ENCODE results near the gene TAX1BP1. TPM values are rescaled to one million over a fixed set of nuclear protein-coding genes. Genes with fewer than 3 reads are reported as not detected.
"Not testable (repeated sequence)": the region's sequence is repeated elsewhere in the genome, so short reads cannot be mapped to it uniquely, and the experiment has no call there.

TAX1BP1 gene
- total and polyA plus RNA-seq, 5 donors: 106 to 140 (median 134) TPM

DNA sequence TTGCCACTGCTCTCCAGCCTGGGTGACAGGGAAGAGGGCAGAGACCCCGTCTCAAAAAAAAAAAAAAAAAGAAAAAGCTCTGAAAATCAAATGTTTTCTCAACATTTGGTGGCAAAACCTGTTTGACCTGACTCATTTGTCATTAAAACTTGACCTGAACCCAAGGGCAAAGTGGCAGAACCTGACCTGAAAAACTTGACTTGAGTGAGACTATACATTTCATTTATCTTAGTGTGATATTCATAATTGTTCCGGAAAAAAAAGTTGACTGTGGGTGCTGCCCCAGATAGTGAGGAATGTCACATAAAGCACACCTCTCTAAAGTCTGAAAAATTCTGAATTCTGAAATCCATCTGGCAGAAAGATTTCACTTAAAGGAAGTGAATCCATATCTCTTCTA is 2.3 kb upstream of the TAX1BP1 start:
- ATAC-seq (no peak), DNase-seq (no peak)
- Histone ChIP-seq H3K27me3 (ENCODE audit: control insufficient read depth, insufficient read depth) (no peaks in the 10 kb centered on the region), H3K4me1 (ENCODE audit: control insufficient read depth, insufficient read depth, low read length) (peaks cover 2% of the 10 kb centered on the region), H3K9me3 (ENCODE audit: control insufficient read depth, low read length) (no peaks in the 10 kb centered on the region), H3K27ac (ENCODE audit: low read length) (no peak overlapping the region), H3K4me3 (ENCODE audit: low read length) (no peak overlapping the region)
- intact Hi-C loops (cut with DNase I): loop anchor here in 1 of 4 donors (5.0 kb wide), 1 partner anchor 75 kb away; the partner anchor contains the start of gene HIBADH
- 89% methylated on average over 2 of the region's 2 CpGs for WGBS

DNA sequence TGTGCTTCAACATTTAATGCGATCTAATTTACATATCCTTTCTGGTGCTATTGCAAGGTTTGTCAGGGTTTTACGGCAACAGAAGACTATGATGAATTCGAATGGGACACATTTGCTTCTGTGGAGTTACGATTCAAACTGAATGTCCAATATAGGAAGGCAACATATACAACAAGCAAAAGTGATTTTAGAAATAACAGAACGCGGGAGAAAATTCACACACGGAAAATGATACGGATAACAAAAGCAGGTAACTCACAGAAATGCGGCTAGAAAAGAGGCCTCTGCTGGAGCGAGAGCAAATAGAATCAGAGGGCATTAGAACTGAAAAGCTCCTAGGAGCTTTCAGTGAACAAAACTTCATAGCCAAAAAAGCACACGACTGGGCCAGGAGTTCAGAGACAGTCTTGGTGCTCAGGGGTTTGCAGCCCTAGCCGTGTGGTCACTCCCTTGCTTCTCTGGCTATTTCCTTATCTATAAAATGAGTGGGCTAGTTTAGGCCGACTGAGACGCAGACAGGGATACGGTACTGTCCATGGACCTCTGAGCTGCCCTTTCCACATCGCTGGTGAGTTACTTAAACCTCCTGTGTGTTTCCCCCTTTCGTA is 557 bp upstream of the TAX1BP1 start:
- DNase-seq: no peak
- Histone ChIP-seq H3K27me3 (ENCODE audit: control insufficient read depth, insufficient read depth) (no peaks in the 10 kb centered on the region), H3K4me3 (ENCODE audit: low read length) (peak overlapping the region; percentile 87), H3K4me1 (ENCODE audit: control insufficient read depth, insufficient read depth, low read length) (peaks cover 2% of the 10 kb centered on the region), H3K9me3 (ENCODE audit: control insufficient read depth, low read length) (no peaks in the 10 kb centered on the region), H3K27ac (ENCODE audit: low read length) (peak overlapping the region; percentile 96)
- peak; percentile 67 to 73 for ATAC-seq
- 5% methylated on average over 17 of the region's 17 CpGs for WGBS
- intact Hi-C loops (cut with DNase I): loop anchor here in 1 of 4 donors (5.0 kb wide), 1 partner anchor 77 kb away; the partner anchor contains the start of gene HIBADH

DNA sequence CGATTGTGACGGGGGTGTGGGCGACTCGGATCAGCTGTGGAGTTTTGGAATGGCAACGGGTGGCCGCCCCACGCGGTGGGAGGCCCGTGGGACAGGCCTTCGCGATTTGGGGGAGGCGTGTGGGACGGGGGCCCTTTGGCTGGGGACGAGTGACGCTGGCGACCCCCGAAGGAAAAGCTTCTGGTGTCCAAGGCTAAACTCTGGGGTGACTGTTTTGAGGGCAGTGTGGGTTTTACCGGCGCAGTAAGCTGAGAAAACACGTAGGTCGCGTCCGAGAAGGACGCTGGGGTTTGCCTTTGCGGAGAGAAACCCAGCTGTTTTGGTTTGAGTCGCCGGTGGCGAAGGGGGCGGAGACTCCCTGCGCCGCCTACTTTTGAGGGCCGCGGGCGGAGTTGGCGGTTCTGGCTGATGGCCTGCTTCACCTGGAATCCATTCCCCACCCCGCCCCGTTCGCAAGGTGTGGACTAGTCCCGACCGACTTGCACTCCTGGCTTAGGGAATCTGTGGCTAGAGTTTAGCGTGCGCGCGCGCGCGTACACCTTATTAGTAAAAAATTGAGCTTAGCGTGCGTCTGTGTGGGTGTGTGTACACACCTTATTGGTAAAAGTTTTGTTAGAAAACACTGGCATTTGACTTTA is 606 bp downstream of the TAX1BP1 start:
- peak; percentile 81 to 93 (median 91) for DNase-seq
- H3K4me1 ChIP-seq (ENCODE audit: control insufficient read depth, insufficient read depth, low read length): peaks cover 2% of the 10 kb centered on the region
- peak; percentile 87 to 90 for ATAC-seq
- H3K27me3 ChIP-seq (ENCODE audit: control insufficient read depth, insufficient read depth): no peaks in the 10 kb centered on the region
- WGBS: under 1% methylated on average over 49 of the region's 49 CpGs
- H3K4me3 ChIP-seq (ENCODE audit: low read length): peak overlapping the region; percentile 87
- no peaks in the 10 kb centered on the region for H3K9me3 ChIP-seq (ENCODE audit: control insufficient read depth, low read length)
- peak overlapping the region; percentile 98 for H3K27ac ChIP-seq (ENCODE audit: low read length)
- intact Hi-C loops (cut with DNase I): no loop called here

DNA sequence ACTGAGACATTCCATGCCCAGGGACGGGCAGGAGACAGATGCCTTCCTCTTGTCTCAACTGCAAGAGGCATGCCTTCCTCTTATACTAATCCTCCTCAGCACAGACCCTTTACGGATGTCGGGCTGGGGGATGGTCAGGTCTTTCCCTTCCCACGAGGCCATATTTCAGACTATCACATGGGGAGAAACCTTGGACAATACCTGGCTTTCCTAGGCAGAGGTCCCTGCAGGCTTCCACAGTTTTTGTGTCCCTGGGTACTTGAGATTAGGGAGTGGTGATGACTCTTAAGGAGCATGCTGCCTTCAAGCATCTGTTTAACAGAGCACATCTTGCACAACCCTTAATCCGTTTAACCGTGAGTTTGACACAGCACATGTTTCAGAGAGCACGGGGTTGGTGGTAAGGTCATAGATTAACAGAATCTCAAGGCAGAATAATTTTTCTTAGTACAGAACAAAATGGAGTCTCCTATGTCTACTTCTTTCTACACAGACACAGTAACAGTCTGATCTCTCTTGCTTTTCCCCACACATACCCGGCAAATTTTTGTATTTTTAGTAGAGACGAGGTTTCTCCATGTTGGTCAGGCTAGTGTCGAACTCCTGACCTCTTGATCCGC is 2.2 kb downstream of the TAX1BP1 start:
- H3K27me3 ChIP-seq (ENCODE audit: control insufficient read depth, insufficient read depth): not testable (repeated sequence)

DNA sequence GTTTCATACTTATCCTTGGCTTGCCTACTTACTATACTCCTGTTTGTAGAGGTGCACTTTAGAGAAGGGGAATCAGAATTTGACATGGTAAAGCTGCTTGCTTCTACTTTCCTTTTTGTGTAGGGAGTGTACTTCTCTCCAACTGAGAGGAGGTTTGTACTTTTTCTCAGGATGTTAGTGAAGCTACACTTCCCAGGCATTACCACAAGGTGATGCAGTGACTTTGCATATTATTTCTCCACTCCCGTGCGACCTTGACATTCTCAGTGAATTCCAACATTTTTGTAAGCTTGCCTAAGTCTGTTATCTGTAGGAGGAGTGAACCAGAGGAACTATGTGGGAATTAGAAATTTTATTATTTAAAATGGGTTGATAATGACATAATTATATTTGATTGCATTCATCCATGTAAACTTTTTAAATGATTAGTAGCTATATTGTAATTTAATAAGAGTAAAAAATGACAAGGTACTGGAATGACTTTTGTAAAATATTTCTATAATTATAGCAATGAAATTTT is 5.2 kb downstream of the TAX1BP1 start:
- Histone ChIP-seq H3K4me3 (ENCODE audit: low read length) (peak overlapping the region; percentile 15), H3K4me1 (ENCODE audit: control insufficient read depth, insufficient read depth, low read length) (peaks cover 5% of the 10 kb centered on the region), H3K9me3 (ENCODE audit: control insufficient read depth, low read length) (no peaks in the 10 kb centered on the region), H3K27me3 (ENCODE audit: control insufficient read depth, insufficient read depth) (no peaks in the 10 kb centered on the region), H3K27ac (ENCODE audit: low read length) (peak overlapping the region; percentile 19)
- 8% methylated on average over 2 of the region's 2 CpGs for WGBS
- DNase-seq (no peak), ATAC-seq (no peak)
- intact Hi-C loops (cut with DNase I): no loop called here

More for the DNA sequence above, 2.2 kb downstream of the TAX1BP1 start:
- DNase-seq; H3K4me1 ChIP-seq (ENCODE audit: control insufficient read depth, insufficient read depth, low read length); H3K4me3 ChIP-seq (ENCODE audit: low read length); H3K9me3 ChIP-seq (ENCODE audit: control insufficient read depth, low read length); ATAC-seq; intact Hi-C loops (cut with DNase I); H3K27ac ChIP-seq (ENCODE audit: low read length): not testable (repeated sequence)
- 74% methylated on average over 10 of the region's 11 CpGs for WGBS

DNA sequence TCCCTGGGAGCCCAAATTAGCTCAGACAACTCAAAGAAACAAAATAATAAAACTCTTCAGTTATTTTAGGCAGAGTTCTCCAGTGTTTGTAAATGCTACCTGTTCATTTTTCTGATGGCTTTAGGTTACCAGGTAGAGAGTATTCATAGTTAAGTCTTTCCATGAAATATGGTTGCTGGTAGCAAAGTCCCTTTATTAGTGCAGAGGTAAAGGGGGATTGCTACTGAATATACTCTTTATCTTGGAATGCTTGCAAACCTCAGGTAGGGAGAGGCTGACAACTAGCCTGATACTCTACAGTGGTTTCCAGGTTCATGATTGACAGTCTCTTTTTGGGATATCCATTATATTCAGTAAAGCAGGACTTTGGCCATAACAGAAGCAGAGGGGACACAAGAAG is 6.5 kb downstream of the TAX1BP1 start:
- intact Hi-C loops (cut with DNase I): no loop called here
- Histone ChIP-seq H3K27ac (ENCODE audit: low read length) (no peak overlapping the region), H3K4me3 (ENCODE audit: low read length) (no peak overlapping the region), H3K4me1 (ENCODE audit: control insufficient read depth, insufficient read depth, low read length) (peaks cover 4% of the 10 kb centered on the region), H3K27me3 (ENCODE audit: control insufficient read depth, insufficient read depth) (no peaks in the 10 kb centered on the region), H3K9me3 (ENCODE audit: control insufficient read depth, low read length) (no peaks in the 10 kb centered on the region)
- no peak for ATAC-seq
- no peak for DNase-seq

DNA sequence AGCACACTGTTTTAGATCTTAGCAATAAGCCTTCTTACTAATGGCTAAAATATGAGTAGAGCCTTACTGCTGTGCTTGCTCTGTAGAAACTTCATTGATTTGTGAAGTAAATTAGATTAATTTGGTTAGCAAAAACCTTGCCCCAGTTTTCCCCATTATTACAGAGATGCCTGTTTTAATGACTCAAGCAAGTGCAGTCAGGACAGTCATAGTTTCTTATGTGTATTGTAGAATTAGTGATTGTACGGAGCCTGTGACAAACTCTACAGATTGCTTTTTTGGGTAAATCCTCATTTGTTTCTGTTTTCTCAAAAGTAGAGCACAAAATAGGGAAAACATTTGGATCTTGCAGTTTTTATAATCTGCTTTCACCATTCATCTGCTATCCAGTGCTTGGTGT is 7.0 kb downstream of the TAX1BP1 start:
- intact Hi-C loops (cut with DNase I): no loop called here
- Histone ChIP-seq H3K27ac (ENCODE audit: low read length) (no peak overlapping the region), H3K9me3 (ENCODE audit: control insufficient read depth, low read length) (no peaks in the 10 kb centered on the region), H3K4me1 (ENCODE audit: control insufficient read depth, insufficient read depth, low read length) (peaks cover 3% of the 10 kb centered on the region), H3K4me3 (ENCODE audit: low read length) (no peak overlapping the region), H3K27me3 (ENCODE audit: control insufficient read depth, insufficient read depth) (no peaks in the 10 kb centered on the region)
- no peak for DNase-seq
- no peak for ATAC-seq
- WGBS: 89% methylated on average over 1 of the region's 1 CpG

DNA sequence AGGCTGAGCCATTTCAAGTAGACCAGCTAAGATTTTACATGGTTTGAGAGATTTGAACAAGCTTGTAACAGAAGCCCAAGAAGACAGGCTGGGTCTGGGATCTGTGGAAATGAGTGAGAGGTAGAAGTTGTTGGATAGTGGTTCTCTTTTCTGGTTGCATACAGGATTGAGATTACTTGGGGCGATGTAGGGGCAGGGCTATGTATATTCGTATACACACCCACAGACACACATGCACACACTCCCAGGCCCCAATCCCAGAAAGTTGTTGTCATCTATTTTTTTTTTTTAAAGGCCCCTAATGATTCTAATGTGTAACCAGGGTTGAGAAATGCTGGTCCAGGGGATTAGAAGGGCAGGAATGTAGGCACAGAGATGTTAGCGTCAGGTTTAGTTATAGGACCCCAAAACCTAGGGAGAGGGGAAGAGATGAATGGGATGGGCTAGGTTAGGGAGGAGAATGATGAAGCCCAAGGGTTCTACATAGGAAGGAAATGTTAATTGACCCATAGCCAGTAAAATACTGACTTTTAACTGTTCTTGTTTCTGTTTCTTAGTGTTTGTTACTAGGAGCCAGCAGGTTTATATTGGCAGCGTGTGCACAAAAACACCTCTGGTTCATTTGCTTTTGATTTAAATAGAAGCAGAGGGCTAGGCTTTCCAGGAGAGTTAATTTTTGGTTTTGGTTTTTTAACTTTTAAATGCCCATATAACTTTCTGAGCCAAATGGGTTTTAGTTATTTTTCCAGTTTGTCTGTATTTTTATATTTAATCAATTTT is 7.8 kb downstream of the TAX1BP1 start:
- WGBS: 72% methylated on average over 4 of the region's 4 CpGs
- intact Hi-C loops (cut with DNase I): no loop called here
- DNase-seq (no peak), ATAC-seq (peak in 1 of 2 donors; percentile 41)
- no peaks in the 10 kb centered on the region for H3K27me3 ChIP-seq (ENCODE audit: control insufficient read depth, insufficient read depth)
- no peak overlapping the region for H3K4me3 ChIP-seq (ENCODE audit: low read length)
- no peaks in the 10 kb centered on the region for H3K9me3 ChIP-seq (ENCODE audit: control insufficient read depth, low read length)
- H3K4me1 ChIP-seq (ENCODE audit: control insufficient read depth, insufficient read depth, low read length): peaks cover 3% of the 10 kb centered on the region
- no peak overlapping the region for H3K27ac ChIP-seq (ENCODE audit: low read length)

DNA sequence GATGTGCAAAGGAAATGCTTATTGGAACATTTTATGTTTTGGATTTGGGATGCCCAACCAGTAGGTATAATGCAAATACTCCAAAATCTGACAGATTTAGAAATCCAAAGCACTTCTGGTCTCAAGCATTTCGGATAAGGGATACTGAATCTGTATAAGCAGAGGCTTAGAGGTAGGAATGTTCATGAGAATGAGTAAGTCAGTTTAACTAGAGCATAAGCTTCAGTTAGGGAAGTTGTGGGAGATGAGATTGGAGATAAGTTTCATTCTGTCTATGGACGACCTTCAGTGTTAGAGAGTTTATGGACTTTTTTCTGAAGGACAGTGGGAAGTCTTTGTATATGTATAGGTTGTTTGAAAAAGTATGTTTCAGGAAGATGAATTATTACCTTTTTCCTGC is 10.4 kb downstream of the TAX1BP1 start:
- 87% methylated on average over 2 of the region's 2 CpGs for WGBS
- peaks cover 3% of the 10 kb centered on the region for H3K4me1 ChIP-seq (ENCODE audit: control insufficient read depth, insufficient read depth, low read length)
- no peaks in the 10 kb centered on the region for H3K27me3 ChIP-seq (ENCODE audit: control insufficient read depth, insufficient read depth)
- no peaks in the 10 kb centered on the region for H3K9me3 ChIP-seq (ENCODE audit: control insufficient read depth, low read length)
- intact Hi-C loops (cut with DNase I): no loop called here
- no peak overlapping the region for H3K4me3 ChIP-seq (ENCODE audit: low read length)
- ATAC-seq (no peak), DNase-seq (no peak)
- no peak overlapping the region for H3K27ac ChIP-seq (ENCODE audit: low read length)

DNA sequence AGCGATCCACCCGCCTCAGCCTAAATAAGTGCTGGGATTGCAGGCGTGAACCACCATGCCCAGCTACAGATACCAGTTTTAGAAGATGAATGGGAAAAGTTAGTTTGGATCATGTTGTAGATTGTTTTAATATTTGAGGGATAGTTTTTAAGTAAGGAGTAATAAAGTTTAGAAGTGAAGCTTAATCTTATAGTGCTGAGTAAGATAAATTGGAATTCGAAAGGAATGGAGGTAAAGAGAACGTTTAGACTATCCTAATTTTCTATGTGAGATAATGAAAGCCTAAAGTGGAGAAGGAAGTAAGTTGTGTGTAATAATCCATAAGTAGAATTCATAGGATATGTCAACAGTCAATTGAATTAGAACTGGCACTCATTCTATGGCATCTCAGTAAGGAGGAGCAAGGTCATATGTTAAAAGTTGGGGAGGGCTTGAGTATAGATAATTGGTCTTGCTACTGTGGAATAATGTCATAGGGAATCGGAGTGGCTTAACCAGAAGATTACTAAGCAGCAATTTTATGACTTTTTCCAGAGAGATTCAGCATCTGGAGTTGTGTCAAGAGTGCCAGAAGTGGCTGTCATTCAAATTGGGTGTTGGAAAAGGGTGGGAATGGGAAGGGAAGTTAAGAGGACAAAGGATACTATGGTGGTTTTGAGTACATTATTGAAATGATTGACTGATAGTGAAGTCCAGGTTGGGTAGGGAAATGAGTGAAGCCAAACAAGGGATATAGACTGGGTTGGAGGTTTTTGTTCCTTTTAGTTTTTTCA is 12.1 kb downstream of the TAX1BP1 start:
- WGBS: 91% methylated on average over 6 of the region's 6 CpGs
- no peak overlapping the region for H3K4me3 ChIP-seq (ENCODE audit: low read length)
- no peak for DNase-seq
- H3K9me3 ChIP-seq (ENCODE audit: control insufficient read depth, low read length): no peaks in the 10 kb centered on the region
- intact Hi-C loops (cut with DNase I): no loop called here
- H3K27me3 ChIP-seq (ENCODE audit: control insufficient read depth, insufficient read depth): no peaks in the 10 kb centered on the region
- peaks cover 1% of the 10 kb centered on the region for H3K4me1 ChIP-seq (ENCODE audit: control insufficient read depth, insufficient read depth, low read length)
- no peak overlapping the region for H3K27ac ChIP-seq (ENCODE audit: low read length)
- no peak for ATAC-seq

Measured in right cardiac atrium (tissue), 5 donors.